Smooth muscle cell (in vitro differentiated cells): ENCODE results near the gene HPCAL1. TPM values are rescaled to one million over a fixed set of nuclear protein-coding genes. Genes with fewer than 3 reads are reported as not detected.

ENCODE experiments used
- DNase-seq: peaks from one replicate; lab custom pipeline; 2025; ENCODE audit not compliant: unreplicated experiment; lab: John Stamatoyannopoulos, UW
- H2AFZ ChIP-seq: fragments of 200-600 bp; sonication (generic); 2 replicates; pipeline ENCODE4 v1.6.0; 2016; ENCODE audit warnings: antibody characterized with exemption, low read depth, mild to moderate bottlenecking
- H3F3A ChIP-seq: fragments of 200-600 bp; sonication (generic); 2 replicates; pipeline ENCODE4 v1.6.0; 2017; ENCODE audit warnings: antibody characterized with exemption, low read depth
- H3K27ac ChIP-seq: fragments of 200-600 bp; sonication (generic); 2 replicates; pipeline ENCODE4 v1.5.1; 2016; ENCODE audit warnings: low read depth, mild to moderate bottlenecking
- H3K27me3 ChIP-seq: fragments of 200-600 bp; sonication (generic); 2 replicates; pipeline ENCODE4 v1.6.1; 2016; ENCODE audit warnings: low read depth, mild to moderate bottlenecking
- H3K36me3 ChIP-seq: fragments of 200-600 bp; sonication (generic); 2 replicates; pipeline ENCODE4 v1.5.1; 2016; ENCODE audit warnings: low read depth
- H3K4me1 ChIP-seq: fragments of 200-600 bp; sonication (generic); 2 replicates; pipeline ENCODE4 v1.5.1; 2016; ENCODE audit warnings: low read depth
- H3K4me2 ChIP-seq: fragments of 200-600 bp; sonication (generic); 2 replicates; pipeline ENCODE4 v1.6.0; 2016; ENCODE audit warnings: mild to moderate bottlenecking
- H3K4me3 ChIP-seq: fragments of 200-600 bp; sonication (generic); 2 replicates; pipeline ENCODE4 v1.5.1; 2016; ENCODE audit warnings: mild to moderate bottlenecking
- H3K79me2 ChIP-seq: fragments of 200-600 bp; sonication (generic); 2 replicates; pipeline ENCODE4 v1.6.0; 2016; ENCODE audit warnings: low read depth, mild to moderate bottlenecking
- H3K9ac ChIP-seq: fragments of 200-600 bp; sonication (generic); 2 replicates; pipeline ENCODE4 v1.6.0; 2016; ENCODE audit warnings: low read depth
- H3K9me3 ChIP-seq: fragments of 200-600 bp; sonication (generic); replicated peaks from 2 replicates; pipeline ENCODE4 v1.5.1; 2016; ENCODE audit warnings: low read depth
- H4K20me1 ChIP-seq: fragments of 200-600 bp; sonication (generic); 2 replicates; pipeline ENCODE4 v1.6.0; 2016; ENCODE audit warnings: low read depth
- WGBS: methylation state at CpG from one replicate; pipeline ENCODE4 v1.1.7; 2016; ENCODE audit warnings: low lambda C conversion rate; 5-methylcytosine and 5-hydroxymethylcytosine counted together
- polyA plus RNA-seq: library from polyadenylated mRNA; unstranded; fragments of >200 nt; fragmentation: Nextera tagmentation; extraction: Ambion mirVana; gene quantifications from 2 replicates; pipeline ENCODE4 v1.2.1, GENCODE V29; 2016
- total RNA-seq: library from RNA; depleted of rRNA; stranded (reverse); fragments of >200 nt; gene quantifications from 2 replicates; pipeline ENCODE4 v1.2.3, GENCODE V29; 2014
- TF ChIP-seq, protein P1 (sequence below): fragments of 200-600 bp; sonication (generic); IDR thresholded peaks from 2 replicates; pipeline ENCODE4 v1.5.1; 2017; ENCODE audit warnings: borderline replicate concordance, mild to moderate bottlenecking, antibody characterized with exemption; ENCODE audit not compliant: insufficient read depth, poor library complexity, severe bottlenecking

The HPCAL1 gene
- total and polyA plus RNA-seq, 2 experiments from 2014 or later, result 11.7 to 15.8 TPM

DNA sequence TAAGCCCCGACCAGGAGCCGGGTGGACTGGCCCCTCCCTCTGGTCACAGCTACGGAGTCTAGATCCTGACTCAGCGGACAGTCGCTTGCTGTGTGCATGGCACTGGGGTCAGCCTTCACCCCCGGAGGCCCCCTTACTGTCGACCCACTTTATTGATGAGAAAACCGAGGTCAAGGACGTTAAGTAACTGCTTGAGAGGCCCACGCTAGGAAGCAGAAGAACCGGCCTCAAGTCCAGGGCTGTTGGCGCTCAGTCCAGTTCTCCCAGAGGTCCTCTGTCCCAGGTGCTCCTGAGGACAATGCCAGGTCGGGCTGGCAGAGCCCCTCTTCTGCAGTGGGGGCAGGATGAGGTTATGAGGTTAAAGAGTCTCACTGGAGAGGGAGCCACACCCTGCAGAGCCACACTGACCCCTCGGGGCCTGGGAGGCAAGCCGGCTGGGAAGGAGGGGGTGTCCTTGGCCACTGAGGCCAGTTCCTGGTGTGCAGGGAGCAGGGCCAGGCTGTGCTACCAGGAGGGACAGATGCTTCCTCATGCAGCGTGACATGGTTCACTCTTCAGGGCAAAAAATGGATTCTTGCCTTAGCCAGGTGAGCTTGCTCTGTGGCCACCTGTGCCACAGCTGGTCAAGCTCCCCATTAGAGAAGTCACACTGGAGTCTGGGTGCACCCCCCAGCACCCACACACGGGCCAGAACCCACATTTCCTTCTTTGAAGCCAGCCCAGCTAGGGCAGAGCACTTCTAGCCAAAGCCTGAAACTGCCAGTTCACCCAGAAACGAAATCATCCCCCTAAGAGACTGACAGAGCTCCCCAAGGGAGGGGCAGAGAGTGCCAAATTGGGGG is 47.3 kb upstream of the HPCAL1 start:
- H3F3A ChIP-seq, result no peaks in the 10 kb centered on the region
- H2AFZ ChIP-seq, result no peak overlapping the region
- no peak for DNase-seq
- no peak overlapping the region for H3K27ac ChIP-seq
- H3K9ac ChIP-seq, result no peak overlapping the region
- no peak overlapping the region for H3K4me3 ChIP-seq
- 90% methylated on average over 18 of the region's 18 CpGs for WGBS
- H3K36me3 ChIP-seq, result no peaks in the 10 kb centered on the region
- H4K20me1 ChIP-seq, result no peaks in the 10 kb centered on the region
- no peaks in the 10 kb centered on the region for H3K27me3 ChIP-seq
- H3K79me2 ChIP-seq, result no peaks in the 10 kb centered on the region
- H3K9me3 ChIP-seq, result peaks cover 4% of the 10 kb centered on the region
- H3K4me1 ChIP-seq, result no peaks in the 10 kb centered on the region
- TF ChIP-seq, protein P1, sequence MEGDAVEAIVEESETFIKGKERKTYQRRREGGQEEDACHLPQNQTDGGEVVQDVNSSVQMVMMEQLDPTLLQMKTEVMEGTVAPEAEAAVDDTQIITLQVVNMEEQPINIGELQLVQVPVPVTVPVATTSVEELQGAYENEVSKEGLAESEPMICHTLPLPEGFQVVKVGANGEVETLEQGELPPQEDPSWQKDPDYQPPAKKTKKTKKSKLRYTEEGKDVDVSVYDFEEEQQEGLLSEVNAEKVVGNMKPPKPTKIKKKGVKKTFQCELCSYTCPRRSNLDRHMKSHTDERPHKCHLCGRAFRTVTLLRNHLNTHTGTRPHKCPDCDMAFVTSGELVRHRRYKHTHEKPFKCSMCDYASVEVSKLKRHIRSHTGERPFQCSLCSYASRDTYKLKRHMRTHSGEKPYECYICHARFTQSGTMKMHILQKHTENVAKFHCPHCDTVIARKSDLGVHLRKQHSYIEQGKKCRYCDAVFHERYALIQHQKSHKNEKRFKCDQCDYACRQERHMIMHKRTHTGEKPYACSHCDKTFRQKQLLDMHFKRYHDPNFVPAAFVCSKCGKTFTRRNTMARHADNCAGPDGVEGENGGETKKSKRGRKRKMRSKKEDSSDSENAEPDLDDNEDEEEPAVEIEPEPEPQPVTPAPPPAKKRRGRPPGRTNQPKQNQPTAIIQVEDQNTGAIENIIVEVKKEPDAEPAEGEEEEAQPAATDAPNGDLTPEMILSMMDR, result no peak
- H3K4me2 ChIP-seq, result no peak overlapping the region

DNA sequence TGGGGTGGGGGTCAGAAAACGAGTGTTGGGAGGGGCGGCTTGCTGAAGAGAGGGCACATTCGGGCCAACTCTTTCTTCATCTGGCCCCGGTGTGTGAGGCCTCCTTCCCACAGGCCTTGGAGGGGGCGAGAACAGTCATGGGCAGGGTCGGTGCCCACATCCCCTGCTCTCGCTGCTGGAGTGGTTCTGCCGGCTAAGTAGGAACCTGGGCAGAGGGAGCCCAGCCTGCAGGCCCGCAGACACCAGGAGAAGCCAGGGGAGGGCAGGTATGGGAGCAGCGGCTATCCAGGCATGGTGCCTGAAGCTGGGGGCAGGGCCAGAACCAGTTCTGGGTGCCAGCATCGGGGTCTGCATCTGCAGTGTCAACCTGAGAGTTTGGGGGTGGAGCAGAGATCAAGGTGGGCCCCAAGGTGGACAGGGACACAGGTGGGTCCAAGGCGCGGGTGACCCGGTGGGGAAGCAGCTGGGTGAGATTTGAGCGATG is 46.6 kb upstream of the HPCAL1 start:
- no peak for DNase-seq
- no peaks in the 10 kb centered on the region for H3K27me3 ChIP-seq
- no peaks in the 10 kb centered on the region for H3K4me1 ChIP-seq
- H3K4me2 ChIP-seq, result no peak overlapping the region
- H2AFZ ChIP-seq, result no peak overlapping the region
- H3K9ac ChIP-seq, result no peak overlapping the region
- H3K36me3 ChIP-seq, result no peaks in the 10 kb centered on the region
- TF ChIP-seq, protein P1, result no peak
- H3K27ac ChIP-seq, result no peak overlapping the region
- H3K4me3 ChIP-seq, result no peak overlapping the region
- 86% methylated on average over 13 of the region's 15 CpGs for WGBS
- no peaks in the 10 kb centered on the region for H3K79me2 ChIP-seq
- H3F3A ChIP-seq, result no peaks in the 10 kb centered on the region
- no peaks in the 10 kb centered on the region for H4K20me1 ChIP-seq
- H3K9me3 ChIP-seq, result no peaks in the 10 kb centered on the region

DNA sequence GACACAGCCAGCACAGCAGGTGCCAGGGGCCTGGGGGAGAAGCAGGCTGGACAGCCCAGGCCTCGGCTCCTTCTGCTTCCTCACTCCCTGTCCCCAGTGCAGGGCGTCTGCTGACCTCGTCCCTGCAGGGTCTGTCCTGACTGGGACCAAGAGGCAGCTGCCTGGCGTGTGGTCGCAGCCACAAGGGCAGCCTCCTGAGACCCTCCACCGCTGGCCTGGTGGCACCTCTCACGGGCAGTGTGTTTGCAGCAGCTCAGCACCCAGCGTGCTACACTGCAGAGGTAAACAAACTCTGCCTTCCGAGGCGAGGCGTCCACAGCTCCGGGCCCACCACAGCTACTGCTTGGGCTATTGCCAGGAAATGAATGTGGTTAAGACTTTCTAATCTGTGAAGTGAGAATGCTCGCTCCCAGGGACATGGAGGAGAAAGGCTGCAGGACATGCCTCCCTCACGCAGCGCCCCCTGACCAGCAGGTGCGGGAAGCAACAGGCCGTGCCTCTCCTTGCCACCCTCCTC is 46.1 kb upstream of the HPCAL1 start:
- Histone ChIP-seq H3F3A (no peaks in the 10 kb centered on the region), H3K79me2 (no peaks in the 10 kb centered on the region), H3K27me3 (no peaks in the 10 kb centered on the region), H3K27ac (no peak overlapping the region), H3K9me3 (no peaks in the 10 kb centered on the region), H3K4me1 (no peaks in the 10 kb centered on the region), H3K4me3 (no peak overlapping the region), H3K9ac (no peak overlapping the region), H2AFZ (no peak overlapping the region), H3K4me2 (no peak overlapping the region), H3K36me3 (no peaks in the 10 kb centered on the region), H4K20me1 (no peaks in the 10 kb centered on the region)
- 89% methylated on average over 17 of the region's 17 CpGs for WGBS
- DNase-seq, result no peak
- TF ChIP-seq, protein P1, result no peak
